Fibroblast of mammary gland (primary cell): ENCODE data around the gene PRPH.

Experiments
- DNase-seq: peaks from one replicate; pipeline ENCODE4 v3.0.0-alpha.2; 2010; ENCODE audit warnings: low read depth
- H3K4me3 ChIP-seq: 2 replicates; pipeline ENCODE4 v1.5.1; 2011; ENCODE audit warnings: low read depth, mild to moderate bottlenecking, low read length, moderate library complexity; ENCODE audit not compliant: control insufficient read depth
- CTCF ChIP-seq: conservative IDR thresholded peaks from 2 replicates; pipeline ENCODE4 v1.5.1; 2011; ENCODE audit warnings: low read depth, low read length, inconsistent platforms; ENCODE audit not compliant: control insufficient read depth, insufficient read depth

PRPH gene

GRCh38 chr12:49346659-49347310 lies 51.8 kb downstream of the PRPH start, which contains the start of gene DNAJC22:
Gene DNAJC22 (plus strand): TSS chr12:49346888. CDS start chr12:49348873, 1,985 bp downstream.
- peak within 1 kb of the TSS; percentile 26 for H3K4me3 ChIP-seq
- TF ChIP-seq CTCF = no peak
- DNase-seq = no peak

GRCh38 chr12:49347311-49348193 lies 52.6 kb downstream of the PRPH start:
- H3K4me3 ChIP-seq = peak overlapping the region; percentile 17
- peak; percentile 61 for TF ChIP-seq CTCF
- DNase-seq = peak; percentile 67
